Stimulated activated naive CD8-positive, alpha-beta T cell treated with anti-CD3 and anti-CD28 coated beads, Interleukin-15, Interleukin-2, amounts not matched to agents 100 U/mL and 50 U/mL, for 24 hours (primary cell): ENCODE data around the gene PRR36.

Source experiments
- ATAC-seq: fragments of 150-1000 bp; cut with Tn5 transposase; one replicate; pipeline ENCODE4 v1.10.0; 2021
- DNase-seq: peaks from one replicate; pipeline ENCODE4 v3.0.0; 2021

Gene PRR36

GRCh38 chr19:7871437-7872305 lies 2.5 kb downstream of the PRR36 start:
- DNase-seq (peak; percentile 91), ATAC-seq (peak; percentile 16)

GRCh38 chr19:7870571-7871436 lies 3.4 kb downstream of the PRR36 start:
- peak; percentile 73 for DNase-seq
- ATAC-seq: no peak

- ATAC-seq (peak; percentile 8), DNase-seq (peak; percentile 63)
Observed at GRCh38 chr19:7869910-7870511, 4.2 kb downstream of the PRR36 start.

- ATAC-seq (peak; percentile 52), DNase-seq (peak; percentile 81)
Observed at GRCh38 chr19:7869453-7869909, 4.7 kb downstream of the PRR36 start.

GRCh38 chr19:7868671-7869452 lies 5.3 kb downstream of the PRR36 start:
- ATAC-seq (peak; percentile 75), DNase-seq (peak; percentile 85)

GRCh38 chr19:7868326-7868670 lies 5.9 kb downstream of the PRR36 start:
- ATAC-seq (no peak), DNase-seq (no peak)

- DNase-seq (no peak), ATAC-seq (no peak)
Observed at GRCh38 chr19:7867092-7867844, 6.9 kb downstream of the PRR36 start.

GRCh38 chr19:7866399-7867091 lies 7.6 kb downstream of the PRR36 start:
- DNase-seq (no peak), ATAC-seq (no peak)

- ATAC-seq: no peak
Observed at GRCh38 chr19:7865262-7865911, 8.8 kb downstream of the PRR36 start.

GRCh38 chr19:7864690-7865074 lies 9.5 kb downstream of the PRR36 start:
- no peak for DNase-seq
- ATAC-seq: no peak

More at GRCh38 chr19:7865262-7865911, 8.8 kb downstream of the PRR36 start:
- no peak for DNase-seq

- DNase-seq (no peak), ATAC-seq (no peak)
Observed at GRCh38 chr19:7863971-7864689, 10.1 kb downstream of the PRR36 start.

GRCh38 chr19:7863157-7863970 lies 10.8 kb downstream of the PRR36 start:
- ATAC-seq: no peak

GRCh38 chr19:7862413-7862951 lies 11.7 kb downstream of the PRR36 start:
- peak; percentile 78 for DNase-seq
- ATAC-seq: peak; percentile 32

More at GRCh38 chr19:7863157-7863970, 10.8 kb downstream of the PRR36 start:
- DNase-seq: no peak

GRCh38 chr19:7861619-7862412 lies 12.4 kb downstream of the PRR36 start:
- ATAC-seq (peak; percentile 2), DNase-seq (no peak)

GRCh38 chr19:7860714-7861618 lies 13.2 kb downstream of the PRR36 start:
- DNase-seq (no peak), ATAC-seq (no peak)
